Measurements from ENCODE around the gene STAT4. TPM values are rescaled to one million over a fixed set of nuclear protein-coding genes. Genes with fewer than 3 reads are reported as not detected.

Gene STAT4
- polyA plus RNA-seq, 2 donors: 0.67 to 0.75 TPM

DNA sequence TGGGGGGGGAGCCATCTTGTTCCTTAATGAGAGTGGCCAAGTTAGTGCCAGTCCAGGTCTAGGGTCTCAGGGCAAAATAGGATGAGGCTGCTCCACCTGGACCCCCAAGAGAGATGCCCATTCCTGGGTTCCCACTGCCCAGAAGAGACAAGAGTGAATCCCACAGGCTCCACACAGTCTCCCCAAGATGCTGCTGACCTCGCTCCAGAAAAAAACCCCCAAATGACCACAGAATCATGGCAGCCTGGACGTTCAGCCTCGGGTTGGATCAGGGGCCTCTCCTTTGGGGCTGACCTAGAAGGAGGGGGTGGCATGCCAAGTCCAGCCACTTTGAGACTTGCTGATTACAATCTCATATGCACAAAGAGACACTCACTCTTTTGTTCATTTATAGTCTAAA lies 161.9 kb downstream of the STAT4 start:
- Histone ChIP-seq H3K9me3 (ENCODE audit: control insufficient read depth in 2 of 2, insufficient read depth in 1 of 2, low read depth in 1 of 2, low read length in 1 of 2) (no peaks in the 10 kb centered on the region), H3K27me3 (ENCODE audit: control insufficient read depth in 1 of 2, insufficient read depth in 2 of 2, low read length in 2 of 2) (no peaks in the 10 kb centered on the region), H3K4me3 (ENCODE audit: low read depth in 1 of 2, low read length in 2 of 2) (no peak overlapping the region), H3K36me3 (ENCODE audit: control insufficient read depth in 2 of 2, insufficient read depth in 2 of 2, low read length in 1 of 2) (peaks cover 37 to 43% of the 10 kb centered on the region in 2 donors), H3K27ac (ENCODE audit: low read depth in 2 of 2, low read length in 1 of 2) (no peak overlapping the region), H3K4me1 (ENCODE audit: control insufficient read depth in 2 of 2, insufficient read depth in 2 of 2, low read length in 1 of 2) (no peaks in the 10 kb centered on the region)
- WGBS, 2 donors: 88 to 95% methylated on average over 3 of the region's 3 CpGs

DNA sequence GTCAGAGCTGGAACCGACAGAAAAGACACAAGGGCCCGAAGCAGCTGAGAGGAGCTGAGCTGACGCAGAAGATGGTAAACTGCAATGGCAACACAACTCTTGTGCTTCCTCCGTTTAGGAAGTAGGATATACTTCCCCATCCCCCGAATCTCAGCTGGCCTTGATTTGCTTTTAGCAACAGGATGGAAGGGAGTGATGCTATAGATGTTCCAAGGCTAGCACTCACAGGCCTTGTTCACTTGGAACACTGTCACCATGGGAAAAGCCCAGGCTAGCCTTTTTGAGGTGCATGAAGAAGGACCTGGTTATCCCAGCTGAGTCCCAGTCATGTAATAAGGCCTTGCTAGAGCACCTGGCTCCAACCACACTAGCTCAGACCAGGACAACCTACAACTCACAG lies 162.9 kb downstream of the STAT4 start:
- peaks cover 40 to 45% of the 10 kb centered on the region in 2 donors for H3K36me3 ChIP-seq (ENCODE audit: control insufficient read depth in 2 of 2, insufficient read depth in 2 of 2, low read length in 1 of 2)
- no peaks in the 10 kb centered on the region for H3K9me3 ChIP-seq (ENCODE audit: control insufficient read depth in 2 of 2, insufficient read depth in 1 of 2, low read depth in 1 of 2, low read length in 1 of 2)
- 96 to 97% methylated on average over 5 of the region's 5 CpGs for WGBS, 2 donors
- no peaks in the 10 kb centered on the region for H3K27me3 ChIP-seq (ENCODE audit: control insufficient read depth in 1 of 2, insufficient read depth in 2 of 2, low read length in 2 of 2)
- no peak overlapping the region for H3K27ac ChIP-seq (ENCODE audit: low read depth in 2 of 2, low read length in 1 of 2)
- H3K4me1 ChIP-seq (ENCODE audit: control insufficient read depth in 2 of 2, insufficient read depth in 2 of 2, low read length in 1 of 2): no peaks in the 10 kb centered on the region
- no peak overlapping the region for H3K4me3 ChIP-seq (ENCODE audit: low read depth in 1 of 2, low read length in 2 of 2)

DNA sequence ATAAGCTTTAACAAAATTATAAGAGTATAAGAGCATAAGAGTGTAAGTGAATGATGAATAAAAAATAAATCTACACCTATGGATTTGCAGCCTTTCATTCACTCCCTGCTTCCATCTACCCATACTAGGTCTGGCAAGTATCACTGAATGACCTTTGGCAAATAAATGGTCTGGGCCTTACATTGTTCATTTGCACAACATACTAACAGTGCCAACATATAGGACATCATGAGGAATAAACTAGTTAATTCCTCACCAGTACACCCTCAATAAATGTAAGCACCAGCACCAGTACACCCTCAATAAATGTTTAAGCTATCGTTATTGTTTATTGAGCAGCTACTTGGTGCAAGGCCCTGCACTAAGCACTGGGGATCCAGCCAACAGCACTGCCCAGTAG lies 163.7 kb downstream of the STAT4 start:
- no peaks in the 10 kb centered on the region for H3K27me3 ChIP-seq (ENCODE audit: control insufficient read depth in 1 of 2, insufficient read depth in 2 of 2, low read length in 2 of 2)
- no peaks in the 10 kb centered on the region for H3K4me1 ChIP-seq (ENCODE audit: control insufficient read depth in 2 of 2, insufficient read depth in 2 of 2, low read length in 1 of 2)
- no peaks in the 10 kb centered on the region for H3K9me3 ChIP-seq (ENCODE audit: control insufficient read depth in 2 of 2, insufficient read depth in 1 of 2, low read depth in 1 of 2, low read length in 1 of 2)
- no peak overlapping the region for H3K27ac ChIP-seq (ENCODE audit: low read depth in 2 of 2, low read length in 1 of 2)
- no peak overlapping the region for H3K4me3 ChIP-seq (ENCODE audit: low read depth in 1 of 2, low read length in 2 of 2)
- H3K36me3 ChIP-seq (ENCODE audit: control insufficient read depth in 2 of 2, insufficient read depth in 2 of 2, low read length in 1 of 2): peaks cover 38 to 50% of the 10 kb centered on the region in 2 donors
- 95 to 97% methylated on average over 1 of the region's 1 CpG for WGBS, 2 donors

DNA sequence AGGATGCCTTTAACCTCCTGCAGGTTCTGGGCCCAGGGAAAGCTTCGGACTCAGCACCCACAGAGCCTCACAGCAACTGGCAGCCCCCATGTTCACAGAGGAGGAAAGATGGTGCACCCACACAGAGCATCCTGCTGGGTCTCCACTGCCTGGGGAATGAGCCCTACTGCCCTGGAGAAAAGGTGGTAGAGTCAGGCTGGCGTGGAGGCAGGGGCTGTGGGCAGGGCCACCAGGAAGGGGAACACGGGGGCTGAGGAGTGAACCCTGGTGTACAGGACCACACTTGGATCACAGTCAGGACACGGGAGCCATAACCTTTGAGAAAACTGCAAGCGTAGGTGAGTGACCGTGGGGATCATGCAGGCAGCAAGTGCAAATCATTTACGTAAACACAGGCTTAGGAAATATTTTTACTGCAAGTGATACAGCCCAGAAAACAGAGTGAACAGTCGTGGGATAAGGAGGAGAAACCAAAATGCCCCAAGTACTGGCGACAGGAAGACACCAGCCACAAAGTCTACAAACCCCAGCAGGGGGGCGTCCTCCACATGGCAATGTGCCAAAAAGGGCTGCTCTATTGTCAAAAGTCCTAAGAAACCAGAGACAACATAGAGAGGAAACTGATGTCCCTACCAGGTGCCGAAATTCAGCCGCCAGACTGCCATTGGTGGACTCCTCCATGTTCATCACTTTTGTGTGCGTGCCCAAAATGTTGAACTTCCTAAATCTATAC lies 164.4 kb downstream of the STAT4 start:
- H3K4me3 ChIP-seq (ENCODE audit: low read depth in 1 of 2, low read length in 2 of 2): no peak overlapping the region
- H3K27me3 ChIP-seq (ENCODE audit: control insufficient read depth in 1 of 2, insufficient read depth in 2 of 2, low read length in 2 of 2): no peaks in the 10 kb centered on the region
- H3K27ac ChIP-seq (ENCODE audit: low read depth in 2 of 2, low read length in 1 of 2): no peak overlapping the region
- WGBS, 2 donors: 88% methylated on average over 13 of the region's 13 CpGs
- H3K4me1 ChIP-seq (ENCODE audit: control insufficient read depth in 2 of 2, insufficient read depth in 2 of 2, low read length in 1 of 2): no peaks in the 10 kb centered on the region
- H3K9me3 ChIP-seq (ENCODE audit: control insufficient read depth in 2 of 2, insufficient read depth in 1 of 2, low read depth in 1 of 2, low read length in 1 of 2): no peaks in the 10 kb centered on the region
- H3K36me3 ChIP-seq (ENCODE audit: control insufficient read depth in 2 of 2, insufficient read depth in 2 of 2, low read length in 1 of 2): peaks cover 38 to 50% of the 10 kb centered on the region in 2 donors

DNA sequence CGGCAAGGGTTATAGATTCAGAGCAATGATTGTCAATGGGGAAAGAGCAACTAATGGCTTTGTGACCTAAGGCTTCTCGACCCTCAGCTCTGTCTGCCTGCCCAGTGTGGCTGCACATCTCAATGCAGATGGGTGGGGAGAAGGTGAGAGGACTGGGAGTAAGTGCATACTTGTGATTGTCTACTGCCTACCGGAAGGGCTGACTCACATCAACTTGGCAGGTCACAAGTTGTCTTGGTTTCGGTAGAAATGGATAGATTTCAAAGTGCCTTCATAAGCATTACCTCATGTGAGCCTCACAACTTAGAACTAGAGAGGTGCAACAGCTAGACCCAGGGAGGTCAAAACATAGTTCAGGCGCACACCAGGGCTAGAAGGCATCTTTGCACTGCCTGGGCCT lies 166.2 kb downstream of the STAT4 start:
- Histone ChIP-seq H3K4me3 (ENCODE audit: low read depth in 1 of 2, low read length in 2 of 2) (no peak overlapping the region), H3K27me3 (ENCODE audit: control insufficient read depth in 1 of 2, insufficient read depth in 2 of 2, low read length in 2 of 2) (no peaks in the 10 kb centered on the region), H3K27ac (ENCODE audit: low read depth in 2 of 2, low read length in 1 of 2) (no peak overlapping the region), H3K4me1 (ENCODE audit: control insufficient read depth in 2 of 2, insufficient read depth in 2 of 2, low read length in 1 of 2) (no peaks in the 10 kb centered on the region), H3K9me3 (ENCODE audit: control insufficient read depth in 2 of 2, insufficient read depth in 1 of 2, low read depth in 1 of 2, low read length in 1 of 2) (no peaks in the 10 kb centered on the region), H3K36me3 (ENCODE audit: control insufficient read depth in 2 of 2, insufficient read depth in 2 of 2, low read length in 1 of 2) (peaks cover 35 to 51% of the 10 kb centered on the region in 2 donors)
- WGBS, 2 donors: 73 to 77% methylated on average over 5 of the region's 5 CpGs

DNA sequence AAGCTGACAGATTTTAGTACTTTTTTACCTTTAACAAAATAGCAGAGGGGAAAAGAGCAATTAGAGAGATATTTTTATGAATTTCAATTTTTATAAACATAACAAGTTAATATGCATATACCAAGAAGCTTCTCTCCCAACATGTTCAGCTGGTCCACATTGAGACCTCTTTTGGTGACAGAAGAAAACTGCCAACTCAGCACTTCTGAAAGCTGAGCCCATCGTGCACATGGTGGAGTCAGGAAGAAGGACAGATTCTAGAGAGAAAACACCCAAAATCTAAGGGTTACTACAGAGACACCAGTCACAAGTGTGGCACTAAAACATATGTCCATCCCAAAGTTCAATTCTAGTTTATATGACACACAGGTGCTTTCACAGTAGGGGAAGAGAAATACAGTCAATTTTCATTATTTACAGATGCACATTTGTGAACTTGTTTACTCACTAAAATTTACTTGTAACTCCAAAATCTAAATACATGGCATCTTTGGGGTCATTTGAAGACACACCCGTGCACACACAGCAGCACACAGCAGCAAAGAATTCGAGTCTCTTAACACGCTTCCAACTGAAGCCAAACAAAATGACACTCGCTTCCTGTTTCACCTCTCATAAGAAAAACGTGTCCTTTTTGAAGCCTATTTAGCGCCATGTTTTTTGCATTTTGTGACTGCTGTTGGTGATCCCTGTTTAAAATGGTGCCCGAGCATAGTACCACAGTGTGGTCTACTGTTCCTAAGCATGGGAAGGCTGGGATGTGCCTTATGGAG lies 168.3 kb downstream of the STAT4 start:
- H3K27ac ChIP-seq (ENCODE audit: low read depth in 2 of 2, low read length in 1 of 2): no peak overlapping the region
- H3K36me3 ChIP-seq (ENCODE audit: control insufficient read depth in 2 of 2, insufficient read depth in 2 of 2, low read length in 1 of 2): peaks cover 30 to 46% of the 10 kb centered on the region in 2 donors
- H3K27me3 ChIP-seq (ENCODE audit: control insufficient read depth in 1 of 2, insufficient read depth in 2 of 2, low read length in 2 of 2): no peaks in the 10 kb centered on the region
- WGBS, 2 donors: 88 to 90% methylated on average over 8 of the region's 8 CpGs
- no peaks in the 10 kb centered on the region for H3K4me1 ChIP-seq (ENCODE audit: control insufficient read depth in 2 of 2, insufficient read depth in 2 of 2, low read length in 1 of 2)
- H3K9me3 ChIP-seq (ENCODE audit: control insufficient read depth in 2 of 2, insufficient read depth in 1 of 2, low read depth in 1 of 2, low read length in 1 of 2): no peaks in the 10 kb centered on the region
- H3K4me3 ChIP-seq (ENCODE audit: low read depth in 1 of 2, low read length in 2 of 2): no peak overlapping the region

DNA sequence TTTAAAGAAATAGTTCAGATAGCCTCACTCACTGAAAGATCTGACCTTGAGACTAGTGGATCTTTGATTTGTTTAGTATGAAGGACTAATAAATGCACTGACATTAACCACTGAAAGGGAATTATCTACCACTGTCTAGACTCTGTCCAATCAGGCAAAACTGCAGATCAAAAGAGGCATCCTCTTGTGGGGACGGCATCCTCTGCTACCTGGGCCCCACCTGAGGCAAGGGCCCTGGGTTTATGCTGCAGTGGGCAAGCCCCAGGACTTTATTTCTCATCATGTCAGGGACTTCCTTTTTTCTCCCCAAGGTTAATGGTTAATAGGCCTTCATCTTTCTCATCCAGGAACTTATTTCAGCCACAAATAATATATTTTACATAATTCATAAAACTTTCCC lies 169.1 kb downstream of the STAT4 start:
- H3K4me3 ChIP-seq (ENCODE audit: low read depth in 1 of 2, low read length in 2 of 2): no peak overlapping the region

DNA sequence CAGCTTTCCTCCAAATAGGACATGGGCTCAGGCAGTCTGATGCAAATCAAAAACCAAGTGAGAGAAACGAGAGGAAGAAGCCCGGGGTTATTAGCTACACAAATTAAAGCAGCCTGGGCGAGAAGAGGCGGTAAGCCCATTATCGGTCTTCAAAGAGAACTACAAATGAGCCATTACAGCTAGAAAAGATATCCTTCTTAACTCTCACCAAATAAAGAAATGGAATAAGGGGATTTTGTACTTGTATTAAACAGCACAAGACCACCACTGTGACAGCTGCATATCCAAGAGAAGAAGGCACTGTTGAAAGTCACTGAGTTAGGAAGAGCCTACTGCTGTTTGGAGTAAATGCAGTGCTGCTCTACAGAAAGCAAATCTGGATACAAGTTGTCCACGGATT lies 169.5 kb downstream of the STAT4 start:
- WGBS, 2 donors: 93 to 94% methylated on average over 6 of the region's 6 CpGs
- H3K4me1 ChIP-seq (ENCODE audit: control insufficient read depth in 2 of 2, insufficient read depth in 2 of 2, low read length in 1 of 2): no peaks in the 10 kb centered on the region
- peaks cover 31 to 43% of the 10 kb centered on the region in 2 donors for H3K36me3 ChIP-seq (ENCODE audit: control insufficient read depth in 2 of 2, insufficient read depth in 2 of 2, low read length in 1 of 2)

More for the DNA sequence above, 169.1 kb downstream of the STAT4 start:
- WGBS, 2 donors: 88 to 94% methylated on average over 1 of the region's 1 CpG
- no peaks in the 10 kb centered on the region for H3K9me3 ChIP-seq (ENCODE audit: control insufficient read depth in 2 of 2, insufficient read depth in 1 of 2, low read depth in 1 of 2, low read length in 1 of 2)
- H3K36me3 ChIP-seq (ENCODE audit: control insufficient read depth in 2 of 2, insufficient read depth in 2 of 2, low read length in 1 of 2): peaks cover 32 to 44% of the 10 kb centered on the region in 2 donors
- H3K4me1 ChIP-seq (ENCODE audit: control insufficient read depth in 2 of 2, insufficient read depth in 2 of 2, low read length in 1 of 2): no peaks in the 10 kb centered on the region
- no peaks in the 10 kb centered on the region for H3K27me3 ChIP-seq (ENCODE audit: control insufficient read depth in 1 of 2, insufficient read depth in 2 of 2, low read length in 2 of 2)
- no peak overlapping the region for H3K27ac ChIP-seq (ENCODE audit: low read depth in 2 of 2, low read length in 1 of 2)

DNA sequence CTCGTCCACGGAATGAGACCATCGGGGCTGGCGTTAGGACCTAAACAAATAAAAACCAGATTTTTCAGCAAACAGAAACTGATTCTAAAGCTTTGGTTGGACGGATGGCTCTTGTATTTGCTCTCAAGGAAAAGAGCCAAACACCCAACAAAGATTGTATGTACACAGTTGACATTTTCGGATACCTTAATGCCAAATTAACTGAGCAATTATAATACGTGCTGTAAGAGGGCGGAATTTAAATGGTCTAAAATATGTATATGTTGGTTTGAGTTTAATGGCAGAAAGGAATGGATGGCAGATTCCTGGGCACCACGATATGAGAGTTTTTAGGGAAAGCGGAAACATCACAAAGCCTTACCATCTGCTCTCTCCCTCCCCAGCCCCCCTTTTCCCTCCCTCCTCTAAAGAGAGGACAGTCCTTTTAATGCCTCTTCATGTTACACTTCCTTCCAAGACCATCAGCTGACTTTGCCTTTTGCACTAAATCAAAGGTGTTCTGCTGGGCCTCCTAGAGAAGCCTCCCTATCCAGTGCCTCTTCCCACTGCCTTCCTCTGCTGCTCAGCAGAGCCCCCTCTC lies 170.1 kb downstream of the STAT4 start:
- H3K27ac ChIP-seq (ENCODE audit: low read depth in 2 of 2, low read length in 1 of 2): no peak overlapping the region
- H3K9me3 ChIP-seq (ENCODE audit: control insufficient read depth in 2 of 2, insufficient read depth in 1 of 2, low read depth in 1 of 2, low read length in 1 of 2): no peaks in the 10 kb centered on the region
- no peaks in the 10 kb centered on the region for H3K27me3 ChIP-seq (ENCODE audit: control insufficient read depth in 1 of 2, insufficient read depth in 2 of 2, low read length in 2 of 2)
- H3K4me1 ChIP-seq (ENCODE audit: control insufficient read depth in 2 of 2, insufficient read depth in 2 of 2, low read length in 1 of 2): no peaks in the 10 kb centered on the region
- no peak overlapping the region for H3K4me3 ChIP-seq (ENCODE audit: low read depth in 1 of 2, low read length in 2 of 2)
- peaks cover 32 to 37% of the 10 kb centered on the region in 2 donors for H3K36me3 ChIP-seq (ENCODE audit: control insufficient read depth in 2 of 2, insufficient read depth in 2 of 2, low read length in 1 of 2)
- 71 to 83% methylated on average over 10 of the region's 10 CpGs for WGBS, 2 donors

More for the DNA sequence above, 169.5 kb downstream of the STAT4 start:
- Histone ChIP-seq H3K9me3 (ENCODE audit: control insufficient read depth in 2 of 2, insufficient read depth in 1 of 2, low read depth in 1 of 2, low read length in 1 of 2) (no peaks in the 10 kb centered on the region), H3K27ac (ENCODE audit: low read depth in 2 of 2, low read length in 1 of 2) (no peak overlapping the region), H3K4me3 (ENCODE audit: low read depth in 1 of 2, low read length in 2 of 2) (no peak overlapping the region), H3K27me3 (ENCODE audit: control insufficient read depth in 1 of 2, insufficient read depth in 2 of 2, low read length in 2 of 2) (no peaks in the 10 kb centered on the region)
